PC-9 (cell line): ENCODE data around the gene TTC17.
"Not testable (repeated sequence)": the region's sequence is repeated elsewhere in the genome, so short reads cannot be mapped to it uniquely, and the experiment has no call there.

ENCODE experiments used
- CTCF ChIP-seq: fragments of 200-600 bp; sonication (generic); conservative IDR thresholded peaks from 2 replicates; pipeline ENCODE4 v1.6.1; 2017; ENCODE audit warnings: mixed run types, antibody characterized with exemption, mild to moderate bottlenecking, moderate library complexity
- EZH2 ChIP-seq: fragments of 200-600 bp; sonication (generic); IDR thresholded peaks from 2 replicates; pipeline ENCODE4 v1.8.0; 2017; ENCODE audit warnings: antibody characterized with exemption, low read depth

DNA sequence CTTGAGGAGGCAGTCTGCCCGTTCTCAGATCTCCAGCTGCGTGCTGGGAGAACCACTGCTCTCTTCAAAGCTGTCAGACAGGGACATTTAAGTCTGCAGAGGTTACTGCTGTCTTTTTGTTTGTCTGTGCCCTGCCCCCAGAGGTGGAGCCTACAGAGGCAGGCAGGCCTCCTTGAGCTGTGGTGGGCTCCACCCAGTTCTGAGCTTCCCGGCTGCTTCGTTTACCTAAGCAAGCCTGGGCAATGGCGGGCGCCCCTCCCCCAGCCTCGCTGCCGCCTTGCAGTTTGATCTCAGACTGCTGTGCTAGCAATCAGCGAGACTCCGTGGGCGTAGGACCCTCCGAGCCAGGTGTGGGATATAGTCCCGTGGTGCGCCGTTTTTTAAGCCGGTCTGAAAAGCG lies 7.3 kb upstream of the TTC17 start:
- TF ChIP-seq EZH2, CTCF: not testable (repeated sequence)
